HG03045 (cell line): ENCODE measurements around the gene LCA5.
"Not testable (repeated sequence)": the region's sequence is repeated elsewhere in the genome, so short reads cannot be mapped to it uniquely, and the experiment has no call there.

Source experiments
- ATAC-seq: cut with Tn5 transposase; IDR thresholded peaks from one replicate; pipeline ENCODE4 v1.9.1; 2021; ENCODE audit warnings: mild to moderate bottlenecking, moderate library complexity; ENCODE audit not compliant: unreplicated experiment

Gene LCA5

GRCh38 chr6:79468116-79468515 lies 69.1 kb downstream of the LCA5 start:
- ATAC-seq: no peak

- no peak for ATAC-seq
These were observed 69.5 kb downstream of the LCA5 start for GRCh38 chr6:79467716-79468115.

GRCh38 chr6:79466207-79466834 lies 70.9 kb downstream of the LCA5 start:
- ATAC-seq: no peak

- ATAC-seq: no peak
These were observed 71.8 kb downstream of the LCA5 start for GRCh38 chr6:79465381-79465780.

- ATAC-seq: no peak
These were observed 73.6 kb downstream of the LCA5 start for GRCh38 chr6:79463621-79464050.

GRCh38 chr6:79461205-79461604 lies 76.0 kb downstream of the LCA5 start:
- no peak for ATAC-seq

- ATAC-seq: no peak
These were observed 81.8 kb downstream of the LCA5 start for GRCh38 chr6:79455446-79455845.

- no peak for ATAC-seq
These were observed 83.6 kb downstream of the LCA5 start for GRCh38 chr6:79453558-79454042.

- ATAC-seq: no peak
These were observed 86.2 kb downstream of the LCA5 start for GRCh38 chr6:79450984-79451383.

- no peak for ATAC-seq
These were observed 91.2 kb downstream of the LCA5 start for GRCh38 chr6:79446006-79446405.

- ATAC-seq: not testable (repeated sequence)
These were observed 93.4 kb downstream of the LCA5 start for GRCh38 chr6:79443876-79444275.

GRCh38 chr6:79441192-79441591 lies 96.0 kb downstream of the LCA5 start:
- ATAC-seq: no peak

GRCh38 chr6:79440598-79440997 lies 96.6 kb downstream of the LCA5 start:
- no peak for ATAC-seq

GRCh38 chr6:79438030-79438429 lies 99.2 kb downstream of the LCA5 start:
- ATAC-seq: no peak

- no peak for ATAC-seq
These were observed 101.0 kb downstream of the LCA5 start for GRCh38 chr6:79436241-79436640.

GRCh38 chr6:79435746-79436145 lies 101.5 kb downstream of the LCA5 start:
- no peak for ATAC-seq
